ENCODE results near the gene TRPC5OS. TPM values are rescaled to one million over a fixed set of nuclear protein-coding genes. Genes with fewer than 3 reads are reported as not detected.

The TRPC5OS gene
- polyA plus RNA-seq, 1 donor (not counting 4 experiments of a cell fraction or from before 2014, with no cell fraction given), result not detected

GRCh38 chrX:111830571-111830970 lies 45.4 kb upstream of the TRPC5OS start:
- no peak for DNase-seq (ENCODE audit: low read depth, low spot score)
- Histone ChIP-seq H3K4me2 (ENCODE audit: control insufficient read depth, extremely low read depth, insufficient read depth, low read depth, low read length) (no peak overlapping the region), H2AFZ (ENCODE audit: control insufficient read depth, low read length) (no peak overlapping the region), H3K79me2 (ENCODE audit: control insufficient read depth, insufficient read depth, low read length) (no peaks in the 10 kb centered on the region), H3K9me1 (ENCODE audit: control insufficient read depth, extremely low read depth, insufficient read depth, low read length) (no peaks in the 10 kb centered on the region), H3K9ac (ENCODE audit: control insufficient read depth, extremely low read depth, insufficient read depth, low read length) (no peak overlapping the region), H3K4me3 (ENCODE audit: control insufficient read depth in 2 of 3, extremely low read depth in 1 of 3, insufficient read depth in 2 of 3, low read depth in 1 of 3, low read length in 3 of 3) (no peak overlapping the region), H3K36me3 (ENCODE audit: control insufficient read depth in 2 of 2, extremely low read depth in 1 of 2, insufficient read depth in 2 of 2, low read length in 2 of 2) (no peaks in the 10 kb centered on the region), H3K27ac (ENCODE audit: control insufficient read depth, insufficient read depth, low read length) (no peak overlapping the region), H3K27me3 (ENCODE audit: control insufficient read depth, extremely low read depth, insufficient read depth, low read length) (no peaks in the 10 kb centered on the region), H3K4me1 (ENCODE audit: control insufficient read depth, extremely low read depth, insufficient read depth, low read length) (no peaks in the 10 kb centered on the region), H4K20me1 (ENCODE audit: control insufficient read depth, extremely low read depth, insufficient read depth, low read length) (no peaks in the 10 kb centered on the region), H3K9me3 (ENCODE audit: control insufficient read depth, low read depth, low read length) (no peaks in the 10 kb centered on the region)
- dilution Hi-C loops (cut with MboI; ENCODE audit: extremely low pct_ligation_motif_present, low sequenced_read_pairs), result no loop called here
- TF ChIP-seq CTCF (optimal IDR thresholded peaks at IDR 0.05 in 1 of 3, IDR thresholded peaks at IDR 0.05 in 1 of 3, conservative IDR thresholded peaks at IDR 0.05 in 1 of 3; ENCODE audit: extremely low read depth in 1 of 3, insufficient read depth in 2 of 3, low read length in 3 of 3) (no peak), EZH2 (IDR thresholded peaks at IDR 0.05; ENCODE audit: low read length) (no peak)
- no peak for FAIRE-seq

- H3K4me3 ChIP-seq (ENCODE audit: control insufficient read depth in 2 of 3, extremely low read depth in 1 of 3, insufficient read depth in 2 of 3, low read depth in 1 of 3, low read length in 3 of 3), result no peak overlapping the region
- no peaks in the 10 kb centered on the region for H4K20me1 ChIP-seq (ENCODE audit: control insufficient read depth, extremely low read depth, insufficient read depth, low read length)
- H2AFZ ChIP-seq (ENCODE audit: control insufficient read depth, low read length), result no peak overlapping the region
- TF ChIP-seq EZH2 (IDR thresholded peaks at IDR 0.05; ENCODE audit: low read length), result no peak
- no peak for TF ChIP-seq CTCF (optimal IDR thresholded peaks at IDR 0.05 in 1 of 3, IDR thresholded peaks at IDR 0.05 in 1 of 3, conservative IDR thresholded peaks at IDR 0.05 in 1 of 3; ENCODE audit: extremely low read depth in 1 of 3, insufficient read depth in 2 of 3, low read length in 3 of 3)
- H3K4me1 ChIP-seq (ENCODE audit: control insufficient read depth, extremely low read depth, insufficient read depth, low read length), result no peaks in the 10 kb centered on the region
- dilution Hi-C loops (cut with MboI; ENCODE audit: extremely low pct_ligation_motif_present, low sequenced_read_pairs), result no loop called here
- no peaks in the 10 kb centered on the region for H3K79me2 ChIP-seq (ENCODE audit: control insufficient read depth, insufficient read depth, low read length)
- no peak for DNase-seq (ENCODE audit: low read depth, low spot score)
- H3K9ac ChIP-seq (ENCODE audit: control insufficient read depth, extremely low read depth, insufficient read depth, low read length), result no peak overlapping the region
- H3K4me2 ChIP-seq (ENCODE audit: control insufficient read depth, extremely low read depth, insufficient read depth, low read depth, low read length), result no peak overlapping the region
- no peaks in the 10 kb centered on the region for H3K9me3 ChIP-seq (ENCODE audit: control insufficient read depth, low read depth, low read length)
- no peak for FAIRE-seq
- no peaks in the 10 kb centered on the region for H3K9me1 ChIP-seq (ENCODE audit: control insufficient read depth, extremely low read depth, insufficient read depth, low read length)
- no peaks in the 10 kb centered on the region for H3K36me3 ChIP-seq (ENCODE audit: control insufficient read depth in 2 of 2, extremely low read depth in 1 of 2, insufficient read depth in 2 of 2, low read length in 2 of 2)
- no peak overlapping the region for H3K27ac ChIP-seq (ENCODE audit: control insufficient read depth, insufficient read depth, low read length)
- no peaks in the 10 kb centered on the region for H3K27me3 ChIP-seq (ENCODE audit: control insufficient read depth, extremely low read depth, insufficient read depth, low read length)
These were observed 44.6 kb upstream of the TRPC5OS start for GRCh38 chrX:111831343-111831742.
